Endothelial cell (in vitro differentiated cells): ENCODE results near the gene IFFO2. TPM values are rescaled to one million over a fixed set of nuclear protein-coding genes. Genes with fewer than 3 reads are reported as not detected.

Experiments
- microRNA-seq: library from miRNA; unstranded; fragments of <30 nt; microRNA quantifications from one replicate; pipeline ENCODE4, GENCODE V29; 2020; ENCODE audit not compliant: unreplicated experiment
- total RNA-seq: library from RNA; stranded (reverse); fragmentation: NEBNext Ultra II Directional; extraction: Animal tissue kit (Norgen Biotek cat#: 25700); gene quantifications from one replicate; pipeline ENCODE4 v1.2.1, GENCODE V29; 2021; ENCODE audit not compliant: unreplicated experiment

IFFO2 gene
- total RNA-seq, 1 donor from 2014 or later, result 16.7 TPM

Small RNAs within 50 kb of the gene (microRNA-seq; reads per million reads assigned to microRNA genes)
- gene MIR1290 (not detected), gene MIR4695 (1.4 reads per million, percentile 21 among the genes with 10 or more reads in this experiment)

Other genes with a start within 250 kb of the IFFO2 start
- not detected for gene TAS1R2, start 97.0 kb downstream of the IFFO2 start, total RNA-seq
- 27.8 TPM for gene ALDH4A1, start 54.1 kb downstream of the IFFO2 start, total RNA-seq